Natural killer cell (primary cell): Measurements from ENCODE around the gene DAPP1. TPM values are rescaled to one million over a fixed set of nuclear protein-coding genes. Genes with fewer than 3 reads are reported as not detected.

ENCODE experiments used
- ATAC-seq, 3 donors: fragments of 150-1000 bp in 2 of 3; fragments of 200-7000 bp in 1 of 3; cut with Tn5 transposase; 1 replicate in 1 of 3; 2 replicates in 2 of 3; pipeline ENCODE4 v1.10.0; 2021; ENCODE audit warnings: mild to moderate bottlenecking in 2 of 3, moderate library complexity in 2 of 3
- DNase-seq, 2 donors: peaks; one replicate each; pipeline versions ENCODE4 v3.0.0 to v3.0.0-alpha.2; 2013 to 2021; ENCODE audit warnings: mixed read lengths in 1 of 2
- H3K27ac ChIP-seq: one replicate; pipeline ENCODE4 v1.5.1; 2013; ENCODE audit warnings: mild to moderate bottlenecking, low read length
- H3K27me3 ChIP-seq: one replicate; pipeline ENCODE4 v1.6.1; 2013; ENCODE audit warnings: low read length; ENCODE audit not compliant: control insufficient read depth, insufficient read depth
- H3K36me3 ChIP-seq: one replicate; pipeline ENCODE4 v1.6.1; 2013; ENCODE audit warnings: low read length; ENCODE audit not compliant: control insufficient read depth, insufficient read depth
- H3K4me1 ChIP-seq: one replicate; pipeline ENCODE4 v1.6.1; 2013; ENCODE audit warnings: low read length; ENCODE audit not compliant: control insufficient read depth, insufficient read depth
- H3K4me3 ChIP-seq: one replicate; pipeline ENCODE4 v1.5.1; 2013; ENCODE audit warnings: low read length
- H3K9me3 ChIP-seq: one replicate; pipeline ENCODE4 v1.6.1; 2013; ENCODE audit warnings: low read length; ENCODE audit not compliant: control insufficient read depth, insufficient read depth
- H3K27ac Mint-ChIP-seq, 2 donors: one replicate each; pipeline ENCODE4 v1.8.0; 2022; ENCODE audit warnings: mild to moderate bottlenecking in 2 of 2, mixed read lengths in 2 of 2, moderate library complexity in 1 of 2
- H3K27me3 Mint-ChIP-seq, 2 donors: one replicate each; pipeline ENCODE4 v1.8.0; 2022; ENCODE audit warnings: low read depth in 2 of 2, mixed read lengths in 2 of 2
- H3K36me3 Mint-ChIP-seq: one replicate; pipeline ENCODE4 v1.8.0; 2022; ENCODE audit warnings: mixed read lengths
- H3K4me1 Mint-ChIP-seq, 2 donors: one replicate each; pipeline ENCODE4 v1.8.0; 2022; ENCODE audit warnings: mixed read lengths in 2 of 2
- H3K4me3 Mint-ChIP-seq: one replicate; pipeline ENCODE4 v1.8.0; 2022; ENCODE audit warnings: mild to moderate bottlenecking, moderate library complexity, mixed read lengths
- H3K9me3 Mint-ChIP-seq, 2 donors: one replicate each; pipeline ENCODE4 v1.8.0; 2022; ENCODE audit warnings: mixed read lengths in 2 of 2
- CTCF ChIP-seq: fragments of 200-600 bp; IDR thresholded peaks from one replicate; pipeline ENCODE4 v1.8.0; 2022; ENCODE audit warnings: antibody characterized with exemption
- WGBS: methylation state at CpG from one replicate; pipeline ENCODE4 v1.1.7; 2013; ENCODE audit warnings: missing lambda C conversion rate; ENCODE audit not compliant: insufficient coverage; 5-methylcytosine and 5-hydroxymethylcytosine counted together
- intact Hi-C: fragments of 100-400 bp; cut with micrococcal nuclease; formaldehyde crosslinking; loops from one replicate; pipeline ENCODE4 v1.14.2; 2022
- total RNA-seq, 4 donors: library from RNA; stranded (reverse); fragments of 120-200 nt in 1 of 4; gene quantifications; one replicate each; pipeline versions ENCODE4 v1.2.3 to v1.2.4, GENCODE V29; 2013 to 2022

DAPP1 gene
- total RNA-seq, 3 donors from 2014 or later (not counting 1 experiment from before 2014, with no cell fraction given) = 5.9 to 7.3 (median 6.8) TPM

GRCh38 chr4:99803566-99804101 lies 13.0 kb upstream of the DAPP1 start:
- H3K27ac ChIP-seq = no peak overlapping the region
- no peak overlapping the region for H3K4me3 Mint-ChIP-seq
- WGBS = 65% methylated on average over 4 of the region's 4 CpGs
- H3K4me1 Mint-ChIP-seq = no peaks in the 10 kb centered on the region
- peaks cover 18 to 63% of the 10 kb centered on the region in 2 donors for H3K27me3 Mint-ChIP-seq
- DNase-seq = no peak
- no peaks in the 10 kb centered on the region for H3K27me3 ChIP-seq
- no peak overlapping the region for H3K27ac Mint-ChIP-seq
- intact Hi-C loops = no loop called here
- H3K9me3 Mint-ChIP-seq = no peaks in the 10 kb centered on the region
- H3K36me3 ChIP-seq = no peaks in the 10 kb centered on the region
- no peak for ATAC-seq
- H3K9me3 ChIP-seq = no peaks in the 10 kb centered on the region
- H3K4me1 ChIP-seq = no peaks in the 10 kb centered on the region
- no peak overlapping the region for H3K4me3 ChIP-seq
- no peaks in the 10 kb centered on the region for H3K36me3 Mint-ChIP-seq
- no peak for TF ChIP-seq CTCF

- H3K27ac Mint-ChIP-seq = no peak overlapping the region
- intact Hi-C loops = no loop called here
- no peaks in the 10 kb centered on the region for H3K4me1 Mint-ChIP-seq
- no peaks in the 10 kb centered on the region for H3K9me3 ChIP-seq
- 73% methylated on average over 4 of the region's 4 CpGs for WGBS
- H3K27me3 ChIP-seq = peaks cover 2% of the 10 kb centered on the region
- H3K27me3 Mint-ChIP-seq = peaks cover 13 to 59% of the 10 kb centered on the region in 2 donors
- no peak overlapping the region for H3K4me3 Mint-ChIP-seq
- ATAC-seq = no peak
- H3K36me3 ChIP-seq = no peaks in the 10 kb centered on the region
- no peaks in the 10 kb centered on the region for H3K4me1 ChIP-seq
- TF ChIP-seq CTCF = no peak
- no peak for DNase-seq
- no peak overlapping the region for H3K27ac ChIP-seq
- H3K4me3 ChIP-seq = no peak overlapping the region
- H3K9me3 Mint-ChIP-seq = no peaks in the 10 kb centered on the region
- no peaks in the 10 kb centered on the region for H3K36me3 Mint-ChIP-seq
Measured at GRCh38 chr4:99806545-99806944, 10.1 kb upstream of the DAPP1 start.

- TF ChIP-seq CTCF = no peak
- intact Hi-C loops = loop anchor here (2.0 kb wide), 1 partner anchor 247 kb away; no protein-coding TSS in a partner anchor
- DNase-seq = no peak
Measured at GRCh38 chr4:99807666-99808065, 9.0 kb upstream of the DAPP1 start.

More at GRCh38 chr4:99807666-99808065, 9.0 kb upstream of the DAPP1 start:
- H3K4me1 Mint-ChIP-seq = no peaks in the 10 kb centered on the region
- Histone ChIP-seq H3K36me3 (no peaks in the 10 kb centered on the region), H3K4me3 (no peak overlapping the region), H3K4me1 (no peaks in the 10 kb centered on the region), H3K27ac (no peak overlapping the region), H3K27me3 (peaks cover 2% of the 10 kb centered on the region), H3K9me3 (no peaks in the 10 kb centered on the region)
- 90% methylated on average over 3 of the region's 4 CpGs for whole genome bisulfite sequencing
- no peak for ATAC-seq
- no peaks in the 10 kb centered on the region for H3K36me3 Mint-ChIP-seq
- H3K27ac Mint-ChIP-seq = no peak overlapping the region
- H3K4me3 Mint-ChIP-seq = no peak overlapping the region
- no peaks in the 10 kb centered on the region for H3K9me3 Mint-ChIP-seq
- H3K27me3 Mint-ChIP-seq = peaks cover 7 to 50% of the 10 kb centered on the region in 2 donors
